HG03442 (cell line): ENCODE data around the gene GABRR2.
"Not testable (repeated sequence)": the region's sequence is repeated elsewhere in the genome, so short reads cannot be mapped to it uniquely, and the experiment has no call there.

Source experiments
- ATAC-seq: cut with Tn5 transposase; IDR thresholded peaks from one replicate; pipeline ENCODE4 v1.9.1; 2021; ENCODE audit warnings: mild to moderate bottlenecking, moderate library complexity; ENCODE audit not compliant: unreplicated experiment

The GABRR2 gene

DNA sequence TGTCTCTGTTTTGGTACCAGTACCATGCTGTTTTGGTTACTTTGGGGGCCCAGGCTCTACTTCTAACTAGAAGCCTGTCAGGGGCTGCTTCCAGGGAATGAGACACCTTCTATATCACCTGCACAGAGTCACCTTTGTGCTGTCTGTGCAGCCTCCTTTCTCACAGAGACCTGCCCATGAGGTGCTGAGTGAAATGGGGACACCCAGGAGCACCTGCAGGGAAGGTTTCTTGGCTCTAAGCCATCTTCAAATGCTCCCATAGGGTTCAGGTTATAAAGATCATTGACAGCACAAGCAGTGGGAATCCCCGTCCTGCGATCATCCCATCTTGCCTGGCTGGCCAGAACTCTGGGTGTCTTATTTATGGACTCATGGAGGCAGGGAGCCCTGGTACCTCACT is 19.1 kb downstream of the GABRR2 start:
- ATAC-seq = no peak

GRCh38 chr6:89295116-89295515 is 20.0 kb downstream of the GABRR2 start:
- ATAC-seq = not testable (repeated sequence)

DNA sequence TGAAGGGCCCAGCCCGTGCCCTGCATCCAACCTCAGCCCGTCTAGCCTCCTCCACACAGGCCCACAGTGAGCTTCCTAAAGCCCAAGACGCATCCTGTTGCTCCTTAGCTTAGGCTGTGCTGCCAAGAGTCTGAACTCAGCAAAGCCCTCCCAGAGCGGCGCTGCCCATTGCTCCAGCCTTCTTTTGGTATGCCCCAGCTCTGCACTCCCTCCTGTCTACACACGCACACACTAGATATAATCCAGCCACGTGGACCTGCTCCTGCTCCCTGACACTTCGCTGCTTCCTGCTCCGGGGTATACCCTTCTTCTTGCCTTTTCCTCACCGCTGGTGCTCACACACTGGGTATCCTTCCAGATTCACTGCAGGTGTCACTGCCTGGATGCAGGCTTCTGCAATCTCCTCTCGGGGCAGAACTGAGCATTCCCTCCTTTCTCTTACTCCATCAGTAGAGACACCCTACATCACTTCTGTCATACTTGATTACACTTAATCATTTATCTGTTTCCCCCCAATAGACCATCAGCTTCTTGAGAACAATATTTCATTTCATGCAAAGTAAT is 23.8 kb downstream of the GABRR2 start:
- no peak for ATAC-seq

- no peak for ATAC-seq
Observed at GRCh38 chr6:89290401-89291155, 24.5 kb downstream of the GABRR2 start.

- ATAC-seq = no peak
Observed at GRCh38 chr6:89289710-89290109, 25.4 kb downstream of the GABRR2 start.

DNA sequence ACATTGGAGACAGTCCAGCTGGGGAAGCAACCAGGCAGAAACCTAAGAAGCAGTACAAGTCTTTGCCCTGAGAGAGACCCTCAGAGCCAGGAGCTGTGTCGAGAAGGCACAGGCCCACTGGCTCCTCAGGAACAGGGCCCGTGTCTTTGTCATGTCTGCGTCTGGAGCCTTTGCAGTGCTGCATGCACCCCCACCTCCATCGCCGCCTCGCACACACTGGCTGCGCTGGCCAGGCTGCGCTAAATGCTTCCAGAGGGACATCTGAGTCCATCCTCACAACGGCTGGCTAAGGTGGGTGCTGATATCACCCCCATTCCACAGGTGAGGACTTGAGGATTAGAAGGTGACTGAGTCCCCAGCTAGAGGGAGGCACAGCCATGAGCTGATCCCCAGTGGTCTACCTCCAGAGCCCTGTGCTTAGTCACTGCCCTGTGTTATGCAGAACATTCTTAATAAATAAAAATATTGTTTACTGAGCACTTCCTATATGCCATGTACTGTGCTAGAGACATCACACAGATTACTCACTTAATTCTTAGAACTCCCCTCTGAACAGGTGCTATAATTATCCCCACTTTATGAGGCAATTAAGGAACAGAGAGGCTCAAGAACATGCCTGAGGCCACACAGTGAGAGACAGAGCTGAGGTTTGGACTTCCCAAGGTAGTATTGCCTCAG is 27.6 kb downstream of the GABRR2 start:
- ATAC-seq = no peak

GRCh38 chr6:89286516-89286915 is 28.6 kb downstream of the GABRR2 start:
- no peak for ATAC-seq

DNA sequence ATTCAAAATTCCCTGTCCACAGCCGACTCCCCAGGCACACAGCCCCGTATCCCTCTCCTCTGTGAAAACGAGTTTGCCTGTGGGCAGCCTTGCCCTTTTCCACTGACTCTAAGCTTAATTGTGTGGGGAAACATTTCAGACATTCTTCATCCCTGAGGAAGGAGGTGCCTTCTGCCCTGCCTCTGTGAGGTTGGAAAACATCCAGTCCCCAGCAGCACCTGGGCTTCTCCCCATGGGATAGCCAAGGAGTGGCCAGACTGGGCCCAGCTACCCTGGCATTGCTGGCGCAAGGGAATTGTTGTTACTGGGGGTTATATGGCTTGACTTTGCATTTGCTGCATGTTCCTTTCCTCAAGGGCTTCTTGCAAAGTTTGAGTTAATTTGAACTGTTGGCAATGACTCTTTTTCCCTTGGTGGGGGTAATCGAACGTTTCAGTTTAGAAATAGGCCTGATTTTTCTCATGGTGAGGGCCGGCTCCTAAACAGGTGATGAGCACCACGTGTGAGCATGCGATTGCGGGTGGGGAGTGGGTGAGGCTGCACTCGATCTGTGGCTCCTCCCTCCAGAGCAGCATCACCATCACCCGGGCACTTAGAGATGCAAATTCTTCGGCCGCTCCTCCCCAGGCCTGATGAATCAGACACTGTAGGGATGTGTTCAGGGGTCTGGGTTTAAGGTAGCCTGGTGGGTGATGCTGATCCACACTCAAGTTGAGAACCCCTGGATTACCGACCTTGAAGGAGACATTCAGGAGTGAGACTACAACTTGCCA is 29.9 kb downstream of the GABRR2 start:
- no peak for ATAC-seq

DNA sequence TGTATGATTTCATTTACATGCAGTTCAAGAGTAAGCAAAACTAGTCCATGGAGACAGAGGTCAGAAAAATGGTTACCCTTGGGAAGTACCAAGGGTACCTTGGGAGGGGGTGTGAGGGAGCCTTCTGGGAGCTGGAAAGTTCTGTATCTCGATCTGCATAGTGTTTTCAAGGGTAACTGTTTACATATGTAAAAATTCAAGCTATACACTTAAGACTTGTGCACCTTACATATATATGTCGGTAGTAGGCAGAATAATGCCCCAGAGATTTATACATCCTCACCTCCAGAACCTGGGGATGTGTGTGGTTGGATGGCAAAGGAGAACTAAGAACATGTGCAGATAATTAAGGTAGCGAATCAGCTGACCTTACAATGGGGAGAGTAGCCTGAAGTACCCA is 31.0 kb downstream of the GABRR2 start:
- no peak for ATAC-seq

DNA sequence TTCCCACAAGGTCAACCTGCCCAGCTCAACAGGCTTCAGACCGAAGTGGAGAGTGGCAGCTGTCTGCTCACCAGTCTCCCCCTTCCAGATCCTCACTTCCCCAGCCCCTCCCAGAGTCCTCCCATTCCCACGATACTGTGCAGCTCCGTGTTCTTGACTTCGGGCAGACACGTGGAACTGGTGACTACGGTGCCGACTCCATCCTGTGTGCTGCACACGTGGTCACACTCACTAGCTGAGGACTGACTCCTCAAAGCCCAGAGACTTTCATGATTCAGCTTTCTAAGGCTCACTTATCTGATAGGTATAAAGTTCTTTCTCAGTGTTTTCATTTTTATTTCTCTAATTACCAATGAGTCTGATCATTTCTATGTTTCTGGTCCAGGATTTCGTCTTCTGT is 32.4 kb downstream of the GABRR2 start:
- no peak for ATAC-seq

DNA sequence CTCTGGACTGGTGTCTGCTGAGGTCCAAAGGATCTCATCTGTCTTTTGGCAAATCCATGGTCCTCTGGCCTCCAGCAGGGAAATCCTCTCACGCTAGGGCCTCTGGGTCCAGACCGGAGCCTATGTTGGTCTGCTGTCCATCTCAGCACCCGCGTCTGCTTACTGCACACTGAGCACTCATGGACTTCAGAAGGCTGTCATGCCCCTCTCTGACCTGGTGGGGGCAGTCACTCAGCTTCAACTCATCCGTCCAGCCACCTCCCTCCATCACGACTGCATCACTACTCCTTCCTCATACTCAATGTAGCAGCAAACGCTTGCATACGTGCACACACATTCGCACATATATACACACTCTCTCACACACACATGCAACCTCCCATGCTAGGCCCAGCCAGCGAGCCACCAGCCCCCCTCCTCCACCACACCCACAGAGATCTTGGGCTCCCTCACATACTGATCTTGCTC is 33.3 kb downstream of the GABRR2 start:
- peak; percentile 95 for ATAC-seq

- no peak for ATAC-seq
Observed at GRCh38 chr6:89278956-89279355, 36.1 kb downstream of the GABRR2 start.

DNA sequence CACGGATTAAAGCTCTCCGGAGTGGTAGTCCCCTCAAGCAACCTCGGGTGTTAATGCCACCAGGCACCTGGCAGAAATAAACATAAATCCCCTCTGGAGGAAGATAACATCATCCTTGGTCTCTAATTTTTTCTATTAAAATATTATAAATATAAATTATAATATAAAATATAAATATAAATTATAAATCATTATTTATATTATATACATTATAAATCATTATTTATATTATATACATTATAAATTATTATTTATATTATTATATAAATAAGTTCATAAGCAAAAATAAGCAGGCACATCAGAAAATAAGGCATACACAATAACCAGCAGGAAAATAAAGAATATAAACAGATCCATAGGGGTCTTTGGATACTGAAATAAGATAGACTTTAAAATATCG is 39.2 kb downstream of the GABRR2 start:
- ATAC-seq = no peak

DNA sequence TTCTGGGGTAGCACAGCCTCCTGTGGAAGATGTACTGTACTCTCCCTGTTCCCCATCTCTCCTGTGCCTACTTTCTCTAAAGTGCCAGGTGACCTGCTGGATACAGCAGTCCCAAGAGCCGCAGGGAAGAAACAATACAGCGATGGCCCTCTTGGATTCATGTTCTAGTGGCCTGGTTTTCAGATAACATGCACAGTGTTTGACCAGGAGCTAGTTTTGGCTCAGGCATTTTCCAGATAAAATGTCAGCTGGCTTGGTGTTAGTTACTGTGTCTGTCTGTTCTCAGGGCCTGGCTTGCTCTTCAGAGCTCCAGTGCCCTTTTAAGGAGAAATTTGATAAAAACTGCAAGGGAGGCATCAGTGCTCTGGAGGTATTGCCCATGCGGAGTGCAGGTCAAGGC is 41.3 kb downstream of the GABRR2 start:
- ATAC-seq = no peak

DNA sequence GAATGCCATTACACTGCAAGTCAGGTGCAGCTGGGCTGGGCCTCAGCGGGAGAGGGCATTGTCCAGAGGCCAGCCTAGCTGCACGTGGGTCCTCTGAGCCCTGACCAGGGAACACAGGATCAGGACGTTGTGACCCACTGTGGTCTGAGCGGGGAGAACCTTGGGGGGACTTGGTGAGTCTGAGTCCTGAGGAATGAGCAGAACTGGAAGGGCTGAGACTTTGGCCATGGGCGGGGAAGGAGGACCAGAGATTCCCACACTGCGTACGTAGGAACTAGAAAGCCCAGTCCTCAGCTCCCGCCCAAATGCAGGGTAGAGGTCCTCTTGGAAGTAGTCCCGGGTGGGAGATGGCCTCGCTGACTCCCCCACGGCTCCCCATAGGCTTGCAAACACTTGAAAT is 42.5 kb downstream of the GABRR2 start:
- no peak for ATAC-seq

DNA sequence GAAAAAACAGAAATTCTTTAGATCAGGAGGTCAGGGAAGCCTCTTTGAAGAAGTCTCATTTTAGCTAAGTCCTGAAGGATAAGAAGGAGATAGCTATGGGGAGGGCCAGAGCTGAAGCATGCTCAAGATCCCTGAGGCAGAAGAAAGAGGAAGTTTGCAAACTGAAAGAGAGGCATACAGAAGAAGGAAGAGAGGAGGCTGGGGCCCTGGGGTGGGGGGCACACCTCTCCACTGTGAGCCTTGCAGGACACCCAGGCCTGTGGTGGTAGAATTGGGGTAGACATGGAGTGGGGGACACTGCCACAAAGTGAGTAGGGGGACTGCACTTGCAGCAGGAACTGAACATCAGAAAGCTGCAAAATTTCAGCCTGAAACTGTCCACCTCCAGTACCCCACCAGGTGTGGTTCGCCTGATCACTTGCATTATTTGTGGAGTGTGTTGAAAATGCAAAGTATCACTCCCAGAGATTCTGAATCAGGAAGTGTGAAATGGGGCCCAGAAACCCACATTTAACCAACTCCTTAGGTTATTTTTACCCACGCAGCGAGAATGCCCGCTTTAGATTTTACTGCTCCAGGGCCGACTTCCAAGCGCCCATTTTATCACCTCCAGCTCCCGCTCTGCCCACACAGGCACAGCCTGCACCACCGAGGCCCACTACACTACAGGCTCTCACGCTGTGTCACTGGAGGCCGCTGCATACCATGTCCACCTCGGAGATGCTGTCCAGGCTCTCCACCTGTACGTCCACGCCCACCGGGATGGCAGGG is 44.0 kb downstream of the GABRR2 start:
- ATAC-seq = peak; percentile 63

GRCh38 chr6:89269981-89270380 is 45.1 kb downstream of the GABRR2 start:
- ATAC-seq = no peak

- no peak for ATAC-seq
Observed at GRCh38 chr6:89269252-89269651, 45.8 kb downstream of the GABRR2 start.

- no peak for ATAC-seq
Observed at GRCh38 chr6:89268776-89269175, 46.3 kb downstream of the GABRR2 start.

DNA sequence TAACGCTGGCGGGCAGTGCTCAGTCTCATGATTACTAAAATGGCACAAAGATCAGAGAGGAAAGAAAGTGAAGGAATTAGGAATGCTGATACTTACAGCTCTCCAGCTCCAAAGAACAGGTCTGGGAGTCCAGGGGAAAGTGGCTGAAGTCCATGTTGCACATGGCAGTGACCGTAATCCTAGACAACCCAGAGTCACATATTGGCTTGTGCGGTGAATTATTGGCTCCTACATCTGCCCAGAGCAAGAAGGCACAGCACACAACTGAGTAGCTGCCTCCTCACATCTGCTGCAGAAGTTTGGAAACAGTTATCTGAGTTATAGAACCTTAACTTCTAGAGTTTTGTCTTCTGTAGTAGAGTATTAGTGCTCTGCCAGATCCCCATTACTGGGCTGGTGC is 47.2 kb downstream of the GABRR2 start:
- no peak for ATAC-seq

- no peak for ATAC-seq
Observed at GRCh38 chr6:89264296-89264695, 50.8 kb downstream of the GABRR2 start.
